SHP77 (cell line): Measurements from ENCODE around the gene PPM1K.

Source experiments
- DNase-seq, 2 experiments: peaks; one replicate each; lab custom pipeline; 2025; lab: John Stamatoyannopoulos, UW

The PPM1K gene

DNA sequence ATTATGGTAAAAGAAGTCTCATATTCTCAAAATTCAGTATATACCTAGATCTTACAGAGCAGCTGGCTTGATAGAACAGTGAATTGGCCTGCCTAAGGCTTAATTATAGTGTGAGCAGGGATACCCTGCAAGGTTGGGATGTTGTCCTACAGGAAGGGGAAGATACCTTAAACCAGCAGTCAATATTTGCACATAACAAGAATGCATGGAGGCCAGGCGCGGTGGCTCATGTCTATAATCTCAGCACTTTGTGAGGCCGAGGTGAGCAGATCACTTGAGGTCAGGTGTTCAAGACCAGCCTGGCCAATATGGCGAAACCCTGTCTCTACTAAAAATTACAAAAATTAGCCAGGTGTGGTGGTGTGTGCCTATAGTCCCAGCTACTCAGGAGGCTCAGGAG lies 67.2 kb downstream of the PPM1K start:
- DNase-seq, result no peak

DNA sequence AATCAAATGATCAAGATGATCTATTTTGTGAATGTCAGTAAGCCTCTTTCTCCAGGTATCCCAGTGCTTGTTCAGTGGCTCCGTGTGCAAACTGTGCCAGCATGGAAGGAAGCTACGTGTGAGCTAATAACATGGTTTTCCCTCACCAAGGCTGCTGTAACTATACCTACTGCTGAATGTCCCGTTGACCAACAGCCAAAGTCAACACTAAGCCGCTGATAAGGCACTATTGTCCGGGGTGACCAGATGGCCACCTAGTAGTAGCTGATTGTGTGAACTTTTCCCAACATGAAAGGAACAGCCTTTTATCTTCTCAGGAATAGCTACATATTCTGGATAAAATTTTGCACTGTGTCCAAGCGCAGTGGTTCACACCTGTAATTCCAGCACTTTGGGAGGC lies 68.0 kb downstream of the PPM1K start:
- DNase-seq, result no peak

DNA sequence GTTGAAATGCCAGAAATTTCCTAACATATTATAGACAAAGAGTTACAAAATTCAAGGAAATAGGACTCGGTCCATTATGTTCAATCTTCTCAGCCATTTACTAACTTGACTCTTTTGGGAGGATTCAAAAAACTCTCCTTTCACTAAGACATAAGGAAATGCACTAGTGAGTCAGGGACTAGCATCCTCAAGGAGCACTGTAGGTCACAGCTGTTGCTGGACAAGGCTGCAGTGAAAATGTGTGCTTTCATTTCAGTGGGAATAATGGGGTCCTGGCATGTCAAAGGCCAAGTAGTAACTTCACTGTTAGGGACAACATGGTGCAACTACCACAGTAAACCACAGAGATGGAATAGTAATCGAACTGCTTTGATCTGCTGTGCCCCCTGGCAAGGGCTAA lies 69.0 kb downstream of the PPM1K start:
- no peak for DNase-seq

- DNase-seq, result no peak
These were observed 72.2 kb downstream of the PPM1K start for GRCh38 chr4:88212253-88212561.

DNA sequence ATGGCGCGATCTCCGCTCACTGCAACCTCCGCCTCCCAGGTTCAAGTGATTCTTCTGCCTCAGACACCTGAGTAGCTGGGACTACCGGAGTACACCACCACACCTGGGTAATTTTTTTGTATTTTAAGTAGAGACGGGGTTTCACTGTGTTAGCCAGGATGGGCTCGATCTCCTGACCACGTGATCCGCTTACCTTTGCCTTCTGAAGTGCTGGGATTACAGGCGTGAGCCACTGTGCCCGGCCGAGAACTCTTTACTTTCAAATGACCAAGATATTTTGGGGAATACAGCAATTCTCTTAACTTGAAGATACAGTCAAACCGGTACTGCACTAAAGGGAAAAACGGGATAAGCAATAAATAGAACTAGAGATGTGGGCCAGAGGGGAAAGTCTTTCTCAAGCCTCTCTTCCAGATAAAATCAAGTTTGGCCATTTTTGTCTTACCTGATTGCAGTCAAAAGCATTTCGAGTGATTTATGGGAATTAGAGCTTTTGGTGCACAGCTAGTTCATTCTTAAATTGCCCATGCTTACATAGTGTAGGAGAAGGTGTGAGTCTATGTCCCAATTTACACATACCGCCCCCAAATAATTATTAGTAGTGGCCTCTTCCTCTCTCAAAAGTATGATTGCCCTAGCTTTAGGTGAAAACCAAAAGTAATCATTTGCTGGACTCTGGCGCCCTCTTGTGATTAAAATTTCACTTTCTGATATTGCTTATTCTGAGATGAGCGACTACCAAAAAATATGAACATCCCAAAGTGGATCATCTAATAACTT lies 72.7 kb downstream of the PPM1K start:
- DNase-seq, result peak; percentile 17 to 42

GRCh38 chr4:88208156-88208555 lies 76.2 kb downstream of the PPM1K start:
- DNase-seq, result no peak
